ENCODE data around the gene SCNN1A.

The SCNN1A gene

GRCh38 chr12:6332459-6332858 lies 42.9 kb downstream of the SCNN1A start:
- no peak for TF ChIP-seq CTCF (IDR thresholded peaks at IDR 0.05; ENCODE audit: insufficient read depth, low read depth, low read length, missing control alignments)
- H3K4me3 ChIP-seq (ENCODE audit: low read length), result no peak overlapping the region
- DNase-seq (ENCODE audit: low read depth), result peak; percentile 95

- no peak for TF ChIP-seq CTCF (IDR thresholded peaks at IDR 0.05; ENCODE audit: insufficient read depth, low read depth, low read length, missing control alignments)
- DNase-seq (ENCODE audit: low read depth), result no peak
- no peak overlapping the region for H3K4me3 ChIP-seq (ENCODE audit: low read length)
Measured at GRCh38 chr12:6330999-6331714, 44.2 kb downstream of the SCNN1A start.

GRCh38 chr12:6330192-6330591 lies 45.2 kb downstream of the SCNN1A start:
- DNase-seq (ENCODE audit: low read depth), result no peak
- H3K4me3 ChIP-seq (ENCODE audit: low read length), result no peak overlapping the region
- no peak for TF ChIP-seq CTCF (IDR thresholded peaks at IDR 0.05; ENCODE audit: insufficient read depth, low read depth, low read length, missing control alignments)

- TF ChIP-seq CTCF (IDR thresholded peaks at IDR 0.05; ENCODE audit: insufficient read depth, low read depth, low read length, missing control alignments), result no peak
- no peak overlapping the region for H3K4me3 ChIP-seq (ENCODE audit: low read length)
- DNase-seq (ENCODE audit: low read depth), result no peak
Measured at GRCh38 chr12:6329703-6330064, 45.7 kb downstream of the SCNN1A start.

GRCh38 chr12:6328945-6329702 lies 46.2 kb downstream of the SCNN1A start:
- TF ChIP-seq CTCF (IDR thresholded peaks at IDR 0.05; ENCODE audit: insufficient read depth, low read depth, low read length, missing control alignments), result no peak
- DNase-seq (ENCODE audit: low read depth), result no peak
- no peak overlapping the region for H3K4me3 ChIP-seq (ENCODE audit: low read length)

- no peak overlapping the region for H3K4me3 ChIP-seq (ENCODE audit: low read length)
- DNase-seq (ENCODE audit: low read depth), result no peak
- no peak for TF ChIP-seq CTCF (IDR thresholded peaks at IDR 0.05; ENCODE audit: insufficient read depth, low read depth, low read length, missing control alignments)
Measured at GRCh38 chr12:6328045-6328779, 47.2 kb downstream of the SCNN1A start.

Measured in epithelial cell of esophagus (primary cell).